Jurkat, Clone E6-1 (cell line): ENCODE data around the gene SLC34A3. TPM values are rescaled to one million over a fixed set of nuclear protein-coding genes. Genes with fewer than 3 reads are reported as not detected.

Experiments used
- DNase-seq: peaks from one replicate; pipeline ENCODE4 v3.0.0-alpha.2; 2011; ENCODE audit warnings: low read depth, low spot score
- H3K4me3 ChIP-seq: 2 replicates; pipeline ENCODE4 v1.5.1; 2011; ENCODE audit warnings: mild to moderate bottlenecking, low read length, control low read depth, moderate library complexity
- polyA plus RNA-seq: library from polyadenylated mRNA; unstranded; fragments of >200 nt; gene quantifications from one replicate; pipeline ENCODE4 v1.2.1, GENCODE V29; 2012; ENCODE audit warnings: missing spikeins; ENCODE audit not compliant: insufficient read length, insufficient read depth

Gene SLC34A3
- polyA plus RNA-seq = not detected

GRCh38 chr9:137230705-137231371 is at the start of gene SLC34A3:
Gene SLC34A3 (plus strand): TSS chr9:137230901. CDS start chr9:137231703, 802 bp downstream.
- no peak for DNase-seq
- no peak within 1 kb of the TSS for H3K4me3 ChIP-seq

GRCh38 chr9:137181680-137182079 is 49.0 kb upstream of the SLC34A3 start:
- no peak for DNase-seq

GRCh38 chr9:137182836-137183235 is 47.9 kb upstream of the SLC34A3 start:
- DNase-seq = no peak
- H3K4me3 ChIP-seq = no peak overlapping the region

More at GRCh38 chr9:137181680-137182079, 49.0 kb upstream of the SLC34A3 start:
- no peak overlapping the region for H3K4me3 ChIP-seq

GRCh38 chr9:137183980-137184595 is 46.6 kb upstream of the SLC34A3 start:
- DNase-seq = no peak
- H3K4me3 ChIP-seq = no peak overlapping the region

- no peak overlapping the region for H3K4me3 ChIP-seq
- no peak for DNase-seq
Measured at GRCh38 chr9:137184881-137185660, 45.6 kb upstream of the SLC34A3 start.

GRCh38 chr9:137185921-137186320 is 44.8 kb upstream of the SLC34A3 start:
- no peak overlapping the region for H3K4me3 ChIP-seq
- DNase-seq = no peak

- DNase-seq = no peak
- H3K4me3 ChIP-seq = no peak overlapping the region
Measured at GRCh38 chr9:137186385-137186784, 44.3 kb upstream of the SLC34A3 start.

- no peak for DNase-seq
Measured at GRCh38 chr9:137187386-137187785, 43.3 kb upstream of the SLC34A3 start.

GRCh38 chr9:137188086-137188489 is 42.6 kb upstream of the SLC34A3 start:
- DNase-seq = no peak
- peak overlapping the region; percentile 96 for H3K4me3 ChIP-seq

More at GRCh38 chr9:137187386-137187785, 43.3 kb upstream of the SLC34A3 start:
- peak overlapping the region; percentile 96 for H3K4me3 ChIP-seq

- H3K4me3 ChIP-seq = peak within 1 kb of the TSS; percentile 96
- DNase-seq = peak; percentile 86
Measured at GRCh38 chr9:137188490-137189296, 42.0 kb upstream of the SLC34A3 start, which contains the start of the genes ANAPC2 and SSNA1. Gene ANAPC2 (minus strand): TSS chr9:137188560. CDS start chr9:137188532, 28 bp downstream. Gene SSNA1 (plus strand): TSS chr9:137188676. CDS start chr9:137188727, 51 bp downstream.

- no peak for DNase-seq
- H3K4me3 ChIP-seq = peak overlapping the region; percentile 96
Measured at GRCh38 chr9:137189297-137190295, 41.1 kb upstream of the SLC34A3 start.

- no peak overlapping the region for H3K4me3 ChIP-seq
- DNase-seq = no peak
Measured at GRCh38 chr9:137190315-137190856, 40.3 kb upstream of the SLC34A3 start.

- DNase-seq = no peak
- H3K4me3 ChIP-seq = no peak overlapping the region
Measured at GRCh38 chr9:137191245-137191644, 39.5 kb upstream of the SLC34A3 start.

- DNase-seq = no peak
- no peak overlapping the region for H3K4me3 ChIP-seq
Measured at GRCh38 chr9:137191691-137192447, 38.8 kb upstream of the SLC34A3 start.

- DNase-seq = no peak
- H3K4me3 ChIP-seq = no peak overlapping the region
Measured at GRCh38 chr9:137192448-137192780, 38.3 kb upstream of the SLC34A3 start.

- H3K4me3 ChIP-seq = no peak overlapping the region
- no peak for DNase-seq
Measured at GRCh38 chr9:137192859-137193258, 37.8 kb upstream of the SLC34A3 start.

- H3K4me3 ChIP-seq = no peak overlapping the region
- DNase-seq = no peak
Measured at GRCh38 chr9:137193771-137194170, 36.9 kb upstream of the SLC34A3 start.
